Right atrium auricular region (tissue), 2 donors: ENCODE results near the gene EN2. TPM values are rescaled to one million over a fixed set of nuclear protein-coding genes. Genes with fewer than 3 reads are reported as not detected.

Experiments
- DNase-seq: peaks from one replicate; pipeline ENCODE4 v3.0.0-alpha.2; 2019; ENCODE audit warnings: low spot score
- H3K27ac ChIP-seq, 2 donors: fragments of 200-600 bp; sonication (generic); 1 replicate in 1 of 2; 2 replicates in 1 of 2; pipeline ENCODE4 v1.5.1; 2016 to 2019
- H3K27me3 ChIP-seq, 2 donors: fragments of 200-600 bp; sonication (generic); one replicate each; pipeline versions ENCODE4 v1.5.1 to v1.6.0; 2017 to 2019
- H3K36me3 ChIP-seq: fragments of 200-600 bp; sonication (generic); one replicate; pipeline ENCODE4 v1.5.1; 2016
- H3K4me1 ChIP-seq, 2 donors: fragments of 200-600 bp; sonication (generic); one replicate each; pipeline versions ENCODE4 v1.5.1 to v1.6.0; 2017 to 2019
- H3K4me3 ChIP-seq, 2 donors: fragments of 200-600 bp; sonication (generic); 1 replicate in 1 of 2; 2 replicates in 1 of 2; pipeline ENCODE4 v1.5.1; 2017 to 2019; ENCODE audit warnings: mild to moderate bottlenecking in 1 of 2, moderate library complexity in 1 of 2
- H3K9me3 ChIP-seq, 2 donors: fragments of 200-600 bp; sonication (generic); one replicate each; pipeline ENCODE4 v1.5.1; 2019
- total RNA-seq, 2 donors: library from RNA; depleted of rRNA; stranded (reverse); fragments of >200 nt; gene quantifications; one replicate each; pipeline ENCODE4 v1.1.0, GENCODE V29; 2016
- TF ChIP-seq, protein P1 (sequence below), 2 donors: fragments of 200-600 bp; sonication (generic); IDR thresholded peaks; one replicate each; pipeline ENCODE4 v1.5.1; 2019; ENCODE audit warnings: antibody characterized with exemption in 2 of 2

The EN2 gene
- total RNA-seq, 2 donors from 2014 or later: not detected

DNA sequence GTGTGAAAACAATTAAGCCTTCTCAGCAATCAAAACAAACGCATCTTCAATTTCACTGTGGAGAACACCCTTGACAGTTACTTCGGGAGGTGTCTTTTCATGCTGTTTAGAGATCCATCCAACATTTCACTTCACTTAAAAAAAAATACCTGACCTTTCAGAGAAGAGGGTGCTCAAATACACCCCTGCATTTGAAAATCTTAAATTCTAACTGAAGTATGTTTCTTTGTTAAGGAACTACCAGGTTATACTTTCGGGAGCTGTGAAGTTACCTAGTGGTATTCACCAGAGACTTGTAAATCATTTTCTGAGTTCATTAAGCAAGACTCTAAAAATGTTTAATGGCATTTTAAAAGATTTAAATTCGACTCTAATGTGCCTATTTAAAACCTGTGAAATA lies 49.6 kb downstream of the EN2 start:
- Histone ChIP-seq H3K27me3 (peaks cover 22 to 24% of the 10 kb centered on the region in 2 donors), H3K4me1 (peaks cover 0 to 9% of the 10 kb centered on the region in 2 donors), H3K9me3 (no peaks in the 10 kb centered on the region), H3K4me3 (no peak overlapping the region), H3K36me3 (no peaks in the 10 kb centered on the region), H3K27ac (no peak overlapping the region)
- DNase-seq: no peak
- TF ChIP-seq, protein P1, sequence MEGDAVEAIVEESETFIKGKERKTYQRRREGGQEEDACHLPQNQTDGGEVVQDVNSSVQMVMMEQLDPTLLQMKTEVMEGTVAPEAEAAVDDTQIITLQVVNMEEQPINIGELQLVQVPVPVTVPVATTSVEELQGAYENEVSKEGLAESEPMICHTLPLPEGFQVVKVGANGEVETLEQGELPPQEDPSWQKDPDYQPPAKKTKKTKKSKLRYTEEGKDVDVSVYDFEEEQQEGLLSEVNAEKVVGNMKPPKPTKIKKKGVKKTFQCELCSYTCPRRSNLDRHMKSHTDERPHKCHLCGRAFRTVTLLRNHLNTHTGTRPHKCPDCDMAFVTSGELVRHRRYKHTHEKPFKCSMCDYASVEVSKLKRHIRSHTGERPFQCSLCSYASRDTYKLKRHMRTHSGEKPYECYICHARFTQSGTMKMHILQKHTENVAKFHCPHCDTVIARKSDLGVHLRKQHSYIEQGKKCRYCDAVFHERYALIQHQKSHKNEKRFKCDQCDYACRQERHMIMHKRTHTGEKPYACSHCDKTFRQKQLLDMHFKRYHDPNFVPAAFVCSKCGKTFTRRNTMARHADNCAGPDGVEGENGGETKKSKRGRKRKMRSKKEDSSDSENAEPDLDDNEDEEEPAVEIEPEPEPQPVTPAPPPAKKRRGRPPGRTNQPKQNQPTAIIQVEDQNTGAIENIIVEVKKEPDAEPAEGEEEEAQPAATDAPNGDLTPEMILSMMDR (IDR thresholded peaks at IDR 0.05): no peak

DNA sequence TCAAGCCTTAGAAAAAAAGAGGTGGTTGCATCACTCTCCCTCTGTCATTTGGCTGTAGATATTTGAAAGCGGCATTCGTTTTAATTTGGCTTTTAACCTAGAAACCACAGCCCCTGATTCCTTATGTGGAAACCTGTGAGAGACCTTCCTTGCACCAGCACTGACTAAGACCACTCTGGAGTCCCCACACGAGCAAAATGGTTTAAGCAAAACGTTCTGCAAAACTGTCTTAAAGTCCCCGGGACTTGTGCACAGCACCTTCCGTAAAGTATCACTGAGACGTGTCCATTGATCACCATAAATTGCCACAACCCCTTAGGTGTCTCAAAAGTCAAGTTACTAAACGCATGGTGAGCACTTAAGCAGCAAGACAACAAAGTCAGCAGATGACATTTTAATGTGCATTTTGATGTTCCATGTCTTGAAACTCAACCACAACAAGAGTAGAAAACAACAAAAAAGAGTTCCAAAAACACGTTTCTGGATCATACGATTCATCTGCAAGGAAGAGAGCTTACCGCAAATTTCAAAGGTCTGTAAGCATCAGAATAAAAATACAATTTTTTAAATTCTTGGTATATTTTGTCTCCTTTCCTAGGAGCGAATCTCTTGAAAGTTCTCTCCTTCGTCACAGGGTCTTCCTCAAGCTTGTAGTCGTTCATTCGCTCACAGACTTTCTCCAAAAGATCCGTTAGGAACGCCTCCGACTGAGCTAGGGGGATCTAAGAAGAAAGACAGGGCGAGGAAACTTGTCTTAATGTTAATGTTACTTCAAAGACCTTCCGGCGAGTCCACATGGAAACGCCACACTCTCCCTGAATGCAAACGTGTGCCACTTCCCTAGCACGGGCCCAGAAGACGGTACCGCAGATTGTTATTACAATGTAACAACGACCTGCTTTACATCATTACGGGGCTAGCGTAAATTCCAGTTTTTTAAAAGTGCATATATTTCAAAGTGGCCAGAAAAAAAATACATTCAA lies 50.7 kb downstream of the EN2 start:
- Histone ChIP-seq H3K36me3 (no peaks in the 10 kb centered on the region), H3K27ac (no peak overlapping the region)

DNA sequence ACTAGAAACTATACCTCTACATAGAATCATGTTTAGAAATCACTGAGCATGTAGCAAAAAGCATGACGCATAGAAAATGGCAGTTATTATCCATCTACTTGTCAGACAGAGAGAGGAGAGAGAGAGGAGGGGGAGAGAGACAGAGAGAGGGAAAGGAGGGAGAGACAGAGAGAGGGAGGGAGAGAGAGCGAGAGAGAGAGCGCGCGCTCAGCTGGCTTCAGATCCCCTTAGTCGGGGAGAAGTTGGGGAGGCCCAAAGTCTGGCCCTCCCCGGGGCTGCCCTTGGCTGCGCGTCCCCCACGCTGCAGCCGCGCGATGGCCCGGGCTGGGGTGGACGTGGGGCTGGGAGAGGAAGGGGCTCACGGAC lies 51.4 kb downstream of the EN2 start:
- H3K4me3 ChIP-seq: peak overlapping the region in 1 of 2 donors; percentile 7
- TF ChIP-seq, protein P1 (IDR thresholded peaks at IDR 0.05): no peak
- DNase-seq: no peak
- no peak overlapping the region for H3K27ac ChIP-seq
- peaks cover 0 to 9% of the 10 kb centered on the region in 2 donors for H3K4me1 ChIP-seq
- H3K36me3 ChIP-seq: no peaks in the 10 kb centered on the region
- H3K9me3 ChIP-seq: no peaks in the 10 kb centered on the region
- peaks cover 22 to 24% of the 10 kb centered on the region in 2 donors for H3K27me3 ChIP-seq

More for the DNA sequence above, 50.7 kb downstream of the EN2 start:
- TF ChIP-seq, protein P1 (IDR thresholded peaks at IDR 0.05): no peak
- H3K27me3 ChIP-seq: peaks cover 22 to 24% of the 10 kb centered on the region in 2 donors
- DNase-seq: no peak
- H3K9me3 ChIP-seq: no peaks in the 10 kb centered on the region
- H3K4me1 ChIP-seq: peaks cover 0 to 9% of the 10 kb centered on the region in 2 donors
- no peak overlapping the region for H3K4me3 ChIP-seq

DNA sequence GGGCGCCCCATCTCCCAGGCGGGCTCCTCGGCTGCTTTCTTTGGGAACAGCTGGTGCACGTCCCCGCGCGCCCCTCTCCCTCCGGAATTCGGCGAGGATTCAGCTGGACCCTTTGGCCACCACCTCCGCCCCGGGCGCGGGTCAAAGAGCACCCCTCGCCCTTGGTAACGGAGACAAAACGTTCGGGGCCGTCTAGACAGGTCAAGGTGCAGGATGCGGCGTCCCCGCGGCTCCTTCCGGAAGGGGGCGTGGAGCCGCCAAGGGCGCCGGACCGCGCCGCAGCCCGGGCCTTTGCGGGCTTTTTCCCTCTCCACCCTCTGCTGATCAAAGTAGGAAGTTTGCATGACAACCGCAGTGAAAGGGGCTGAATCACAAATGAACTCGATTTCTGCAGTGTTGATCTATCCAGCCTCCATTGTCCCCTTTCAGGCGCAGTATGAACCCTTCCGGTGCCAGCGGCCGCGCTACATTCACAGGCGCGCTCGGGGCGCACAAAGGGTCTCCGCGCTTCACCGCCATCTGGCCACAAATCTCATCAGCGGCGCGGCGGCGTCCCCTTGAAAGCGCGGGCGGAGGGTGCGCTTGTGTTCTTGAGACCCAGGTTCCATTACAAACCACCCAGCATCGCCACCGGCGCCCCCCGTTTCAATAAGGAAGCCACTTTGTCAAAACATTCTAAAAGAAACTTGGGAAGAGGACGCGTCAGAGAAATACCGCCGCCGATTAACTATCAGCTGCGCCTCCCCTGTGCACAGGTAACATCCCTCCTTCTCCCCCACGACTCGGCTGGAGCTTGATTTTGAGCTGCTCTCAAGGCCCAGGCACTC lies 52.0 kb downstream of the EN2 start:
- DNase-seq: no peak
- H3K36me3 ChIP-seq: no peaks in the 10 kb centered on the region
- H3K27ac ChIP-seq: no peak overlapping the region
- peak overlapping the region in 1 of 2 donors; percentile 7 for H3K4me3 ChIP-seq
- TF ChIP-seq, protein P1 (IDR thresholded peaks at IDR 0.05): no peak
- no peaks in the 10 kb centered on the region for H3K9me3 ChIP-seq
- H3K4me1 ChIP-seq: peaks cover 0 to 9% of the 10 kb centered on the region in 2 donors
- peaks cover 22 to 24% of the 10 kb centered on the region in 2 donors for H3K27me3 ChIP-seq

DNA sequence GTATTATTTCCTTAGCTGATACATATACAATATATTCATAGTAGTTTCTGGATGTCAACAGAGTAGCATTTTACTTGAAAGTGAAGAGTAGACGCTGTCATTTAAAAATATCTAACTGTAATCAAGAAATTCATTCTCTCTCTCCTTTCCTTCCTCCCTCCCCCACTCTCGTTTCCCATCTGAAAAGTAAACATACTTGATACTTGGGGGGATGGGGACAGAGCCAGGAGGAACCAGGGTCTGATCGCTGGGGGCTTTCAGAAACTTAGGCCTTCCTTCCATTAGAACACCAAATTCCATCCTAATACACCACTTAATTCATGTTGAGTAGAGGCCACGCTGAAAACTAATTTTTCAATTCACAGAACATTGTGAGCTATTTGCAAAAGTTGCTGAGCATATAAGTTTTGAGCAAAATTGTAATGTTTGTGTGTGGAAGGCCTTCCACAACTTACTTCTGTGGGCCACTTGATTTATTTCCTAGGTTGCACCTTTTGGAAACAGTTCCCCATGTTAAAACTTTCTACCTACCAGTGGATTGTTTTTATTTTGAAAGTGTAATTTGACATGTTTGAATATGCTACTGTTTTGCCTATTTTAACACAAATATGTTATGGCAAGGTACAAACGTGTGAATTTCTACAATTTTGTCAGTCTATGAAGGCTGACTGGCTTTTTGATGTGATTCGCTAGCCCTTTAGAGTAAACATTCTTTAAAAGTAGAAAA lies 53.2 kb downstream of the EN2 start:
- TF ChIP-seq, protein P1 (IDR thresholded peaks at IDR 0.05): no peak
- H3K27ac ChIP-seq: no peak overlapping the region
- H3K27me3 ChIP-seq: peaks cover 22% of the 10 kb centered on the region in 2 donors
- no peaks in the 10 kb centered on the region for H3K36me3 ChIP-seq
- no peaks in the 10 kb centered on the region for H3K9me3 ChIP-seq
- H3K4me1 ChIP-seq: peaks cover 0 to 9% of the 10 kb centered on the region in 2 donors
- H3K4me3 ChIP-seq: no peak overlapping the region
- DNase-seq: no peak
